Lower leg skin (tissue), 4 donors: ENCODE measurements around the gene CGB5. TPM values are rescaled to one million over a fixed set of nuclear protein-coding genes. Genes with fewer than 3 reads are reported as not detected.
"Not testable (repeated sequence)": the region's sequence is repeated elsewhere in the genome, so short reads cannot be mapped to it uniquely, and the experiment has no call there.

Experiments used
- DNase-seq, 2 donors: peaks; one replicate each; pipeline ENCODE4 v3.0.0-alpha.2; 2019; ENCODE audit warnings: low spot score in 2 of 2
- H3K4me3 ChIP-seq: fragments of 200-600 bp; sonication (generic); 2 replicates; pipeline ENCODE4 v1.5.1; 2017; ENCODE audit warnings: mild to moderate bottlenecking, low read depth; ENCODE audit not compliant: poor library complexity, severe bottlenecking
- POLR2A ChIP-seq, 2 donors: fragments of 450-650 bp; IDR thresholded peaks; one replicate each; pipeline ENCODE4 v1.6.1; 2016 to 2017; ENCODE audit warnings: antibody characterized with exemption in 2 of 2, mild to moderate bottlenecking in 1 of 2, moderate library complexity in 1 of 2
- WGBS, 2 donors: methylation state at CpG; one replicate each; pipeline ENCODE4 v1.1.5; 2018; 5-methylcytosine and 5-hydroxymethylcytosine counted together
- intact Hi-C: fragments of 100-400 bp; cut with DNase I; formaldehyde crosslinking; loops from one replicate; pipeline ENCODE4 v1.15.0; 2023; ENCODE audit warnings: low total_unique reads
- total RNA-seq, 4 donors: library from RNA; depleted of rRNA; stranded (reverse); fragments of >200 nt; gene quantifications; one replicate each; pipeline ENCODE4 v1.1.0, GENCODE V29; 2016
- TF ChIP-seq, protein P1 (sequence below), 3 donors: fragments of 450-650 bp; IDR thresholded peaks; one replicate each; pipeline ENCODE4 v1.5.1; 2016; ENCODE audit warnings: antibody characterized with exemption in 3 of 3, mild to moderate bottlenecking in 3 of 3, moderate library complexity in 2 of 3

CGB5 gene
- total RNA-seq, 4 donors from 2014 or later, result not detected

GRCh38 chr19:49014123-49014869 is 29.4 kb upstream of the CGB5 start:
- no peak for TF ChIP-seq POLR2A (IDR thresholded peaks at IDR 0.05)
- TF ChIP-seq, protein P1, sequence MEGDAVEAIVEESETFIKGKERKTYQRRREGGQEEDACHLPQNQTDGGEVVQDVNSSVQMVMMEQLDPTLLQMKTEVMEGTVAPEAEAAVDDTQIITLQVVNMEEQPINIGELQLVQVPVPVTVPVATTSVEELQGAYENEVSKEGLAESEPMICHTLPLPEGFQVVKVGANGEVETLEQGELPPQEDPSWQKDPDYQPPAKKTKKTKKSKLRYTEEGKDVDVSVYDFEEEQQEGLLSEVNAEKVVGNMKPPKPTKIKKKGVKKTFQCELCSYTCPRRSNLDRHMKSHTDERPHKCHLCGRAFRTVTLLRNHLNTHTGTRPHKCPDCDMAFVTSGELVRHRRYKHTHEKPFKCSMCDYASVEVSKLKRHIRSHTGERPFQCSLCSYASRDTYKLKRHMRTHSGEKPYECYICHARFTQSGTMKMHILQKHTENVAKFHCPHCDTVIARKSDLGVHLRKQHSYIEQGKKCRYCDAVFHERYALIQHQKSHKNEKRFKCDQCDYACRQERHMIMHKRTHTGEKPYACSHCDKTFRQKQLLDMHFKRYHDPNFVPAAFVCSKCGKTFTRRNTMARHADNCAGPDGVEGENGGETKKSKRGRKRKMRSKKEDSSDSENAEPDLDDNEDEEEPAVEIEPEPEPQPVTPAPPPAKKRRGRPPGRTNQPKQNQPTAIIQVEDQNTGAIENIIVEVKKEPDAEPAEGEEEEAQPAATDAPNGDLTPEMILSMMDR (IDR thresholded peaks at IDR 0.05), result no peak
- WGBS, 2 donors, result 89 to 91% methylated on average over 28 to 32 of the region's 32 CpGs
- no peak for DNase-seq
- intact Hi-C loops, result no loop called here
- no peak overlapping the region for H3K4me3 ChIP-seq

DNA sequence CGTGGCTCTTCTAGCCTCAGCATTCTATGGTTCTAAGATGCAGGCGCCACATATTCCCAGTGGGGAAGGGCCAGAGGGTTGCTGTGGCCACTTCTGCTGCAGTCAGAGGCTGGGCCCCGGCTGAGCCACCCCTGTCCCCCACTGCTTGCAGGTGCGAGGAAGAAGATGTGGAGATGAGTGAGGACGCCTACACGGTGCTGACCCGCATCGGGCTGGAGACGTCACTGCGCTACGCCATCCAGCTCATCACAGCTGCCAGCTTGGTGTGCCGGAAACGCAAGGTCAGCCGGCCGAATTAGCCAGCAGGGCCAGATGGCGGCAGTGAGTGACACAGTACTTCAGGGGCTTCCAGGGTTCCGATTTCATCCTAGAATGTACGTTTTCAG is 28.8 kb upstream of the CGB5 start:
- TF ChIP-seq, protein P1 (IDR thresholded peaks at IDR 0.05), result no peak
- no peak for TF ChIP-seq POLR2A (IDR thresholded peaks at IDR 0.05)
- 93 to 94% methylated on average over 18 of the region's 18 CpGs for WGBS, 2 donors
- intact Hi-C loops, result no loop called here
- no peak overlapping the region for H3K4me3 ChIP-seq
- no peak for DNase-seq

DNA sequence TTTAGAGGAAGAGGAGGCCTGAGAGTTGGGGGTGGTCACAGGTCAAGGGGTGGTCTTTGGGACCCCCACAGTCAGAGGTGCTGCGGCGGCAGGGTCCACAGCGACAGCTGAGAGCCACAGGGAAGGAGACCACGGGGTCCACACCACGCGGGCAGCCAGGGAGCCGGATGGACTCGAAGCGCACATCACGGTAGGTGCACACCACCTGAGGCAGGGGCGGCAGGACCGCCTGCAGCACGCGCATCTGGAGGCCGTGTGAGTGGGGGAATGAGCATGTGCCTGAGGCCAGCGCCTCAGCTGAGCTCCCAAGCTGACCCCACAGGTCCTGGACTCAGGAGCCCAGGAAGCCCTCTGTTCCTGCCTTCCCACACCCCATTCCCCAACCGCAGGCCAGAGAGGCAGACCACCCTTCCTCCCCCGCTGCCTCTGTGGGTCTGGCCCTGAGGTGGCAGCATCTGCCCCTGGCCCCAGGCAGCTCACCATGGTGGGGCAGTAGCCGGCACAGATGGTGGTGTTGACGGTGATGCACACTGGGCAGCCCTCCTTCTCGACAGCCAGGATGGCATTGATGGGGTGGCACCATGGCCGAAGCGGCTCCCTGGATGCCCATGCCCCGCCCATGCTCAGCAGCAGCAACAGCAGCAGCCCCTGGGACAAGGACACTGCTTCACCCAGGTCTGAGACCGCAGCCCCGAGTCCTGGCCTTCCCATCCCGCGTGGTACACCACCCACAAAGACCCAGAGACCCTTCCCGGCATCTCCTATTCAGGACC is 27.4 kb upstream of the CGB5 start:
- TF ChIP-seq POLR2A (IDR thresholded peaks at IDR 0.05), result no peak
- TF ChIP-seq, protein P1 (IDR thresholded peaks at IDR 0.05), result no peak
- no peak overlapping the region for H3K4me3 ChIP-seq
- intact Hi-C loops, result no loop called here
- DNase-seq, result no peak
- 85 to 88% methylated on average over 8 to 17 of the region's 29 CpGs for WGBS, 2 donors

- TF ChIP-seq POLR2A (IDR thresholded peaks at IDR 0.05), result no peak
- TF ChIP-seq, protein P1 (IDR thresholded peaks at IDR 0.05), result no peak
- intact Hi-C loops, result no loop called here
- no peak for DNase-seq
- WGBS, 2 donors, result 71 to 88% methylated on average over 14 to 17 of the region's 17 CpGs
- H3K4me3 ChIP-seq, result peak within 1 kb of the TSS; percentile 3
Measured at GRCh38 chr19:49017041-49017665, 26.5 kb upstream of the CGB5 start, which contains the start of gene LHB. TSS of gene LHB (minus strand) at chr19:49017091. CDS start at chr19:49017081, 10 bp downstream.

- no peak for DNase-seq
- H3K4me3 ChIP-seq, result peak overlapping the region; percentile 3
- intact Hi-C loops, result no loop called here
- 0 to 1% methylated on average over 4 to 41 of the region's 62 CpGs for WGBS, 2 donors
- TF ChIP-seq POLR2A (IDR thresholded peaks at IDR 0.05), result no peak
- TF ChIP-seq, protein P1 (IDR thresholded peaks at IDR 0.05), result no peak
Measured at GRCh38 chr19:49017666-49018351, 25.8 kb upstream of the CGB5 start.

DNA sequence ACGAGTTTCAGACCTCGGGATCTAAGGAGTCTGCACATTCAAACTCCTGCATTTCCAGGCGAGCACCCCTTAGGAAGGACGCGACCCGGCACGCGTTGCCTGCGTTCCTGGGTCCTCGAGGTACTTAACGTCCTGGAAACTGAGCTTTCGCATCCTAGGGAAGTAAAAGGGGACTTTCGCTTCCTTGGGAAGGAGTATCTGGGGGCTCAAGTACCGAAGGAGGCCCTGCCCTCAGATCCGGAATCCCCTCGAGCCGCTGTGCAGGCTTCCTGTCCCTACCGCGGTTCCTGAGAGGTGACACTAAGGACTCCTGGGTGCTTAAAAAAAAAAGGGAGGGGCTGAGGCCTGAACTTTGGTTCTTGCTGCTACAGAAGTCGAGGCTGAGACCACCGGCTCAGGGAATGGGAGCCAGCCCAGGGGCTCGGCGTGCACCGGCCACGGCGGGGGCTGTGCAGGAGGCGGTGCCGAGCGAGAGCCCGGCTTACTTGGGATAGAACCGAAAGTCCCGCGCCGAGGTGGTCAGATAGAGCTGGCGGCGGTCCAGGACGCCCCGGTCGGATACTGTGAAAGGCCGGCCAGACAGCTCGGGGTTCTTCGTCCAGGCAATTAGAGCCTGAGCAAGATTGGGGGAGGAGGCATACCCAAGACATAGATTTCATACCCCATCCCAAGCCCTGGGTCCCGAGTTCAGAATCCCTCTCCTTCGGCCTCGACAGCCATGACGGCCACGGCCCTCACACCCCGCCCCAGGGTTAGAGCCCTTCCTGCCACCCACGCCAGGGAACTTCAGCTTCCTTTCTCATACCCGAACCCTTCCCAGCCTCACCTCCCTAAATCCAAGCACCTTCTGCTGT is 25.0 kb upstream of the CGB5 start:
- DNase-seq, intact Hi-C loops: not testable (repeated sequence)
- H3K4me3 ChIP-seq, result peak overlapping the region; percentile 3
- WGBS, 2 donors, result 1 to 6% methylated on average over 42 to 50 of the region's 50 CpGs
